HG03064 (cell line): ENCODE results near the gene MAGI1.

Experiments used
- ATAC-seq: cut with Tn5 transposase; IDR thresholded peaks from one replicate; pipeline ENCODE4 v1.9.1; 2021; ENCODE audit warnings: low read depth; ENCODE audit not compliant: unreplicated experiment

The MAGI1 gene

GRCh38 chr3:65778968-65779367 is 259.8 kb downstream of the MAGI1 start:
- ATAC-seq = no peak

GRCh38 chr3:65777050-65777449 is 261.7 kb downstream of the MAGI1 start:
- no peak for ATAC-seq

GRCh38 chr3:65776494-65776893 is 262.2 kb downstream of the MAGI1 start:
- no peak for ATAC-seq

GRCh38 chr3:65776081-65776480 is 262.6 kb downstream of the MAGI1 start:
- ATAC-seq = no peak

GRCh38 chr3:65772758-65773157 is 266.0 kb downstream of the MAGI1 start:
- ATAC-seq = no peak

GRCh38 chr3:65767551-65767950 is 271.2 kb downstream of the MAGI1 start:
- ATAC-seq = no peak

GRCh38 chr3:65762235-65762580 is 276.5 kb downstream of the MAGI1 start:
- ATAC-seq = no peak

- ATAC-seq = no peak
These were observed 277.1 kb downstream of the MAGI1 start for GRCh38 chr3:65761446-65762234.

- ATAC-seq = no peak
These were observed 279.7 kb downstream of the MAGI1 start for GRCh38 chr3:65758876-65759598.

- no peak for ATAC-seq
These were observed 280.3 kb downstream of the MAGI1 start for GRCh38 chr3:65758438-65758837.

GRCh38 chr3:65752636-65753035 is 286.1 kb downstream of the MAGI1 start:
- no peak for ATAC-seq

GRCh38 chr3:65751123-65751700 is 287.5 kb downstream of the MAGI1 start:
- ATAC-seq = no peak

- ATAC-seq = no peak
These were observed 289.7 kb downstream of the MAGI1 start for GRCh38 chr3:65749066-65749465.

GRCh38 chr3:65748326-65748725 is 290.4 kb downstream of the MAGI1 start:
- no peak for ATAC-seq

- no peak for ATAC-seq
These were observed 291.9 kb downstream of the MAGI1 start for GRCh38 chr3:65746848-65747247.

GRCh38 chr3:65745306-65745705 is 293.4 kb downstream of the MAGI1 start:
- no peak for ATAC-seq

GRCh38 chr3:65742914-65743313 is 295.8 kb downstream of the MAGI1 start:
- no peak for ATAC-seq

- no peak for ATAC-seq
These were observed 297.2 kb downstream of the MAGI1 start for GRCh38 chr3:65741540-65741939.

- ATAC-seq = no peak
These were observed 298.7 kb downstream of the MAGI1 start for GRCh38 chr3:65739901-65740541.

- no peak for ATAC-seq
These were observed 303.9 kb downstream of the MAGI1 start for GRCh38 chr3:65734792-65735191.

GRCh38 chr3:65734382-65734781 is 304.3 kb downstream of the MAGI1 start:
- no peak for ATAC-seq
